GM12878 (cell line): Measurements from ENCODE around the gene CACNA2D2. TPM values are rescaled to one million over a fixed set of nuclear protein-coding genes. Genes with fewer than 3 reads are reported as not detected.

ENCODE experiments used
- ASH2L ChIP-seq: fragments of 300-600, 200-600 bp; sonication (generic); IDR thresholded peaks from 2 replicates; pipeline ENCODE4 v1.6.1; 2017; ENCODE audit warnings: low read depth, mild to moderate bottlenecking, borderline replicate concordance
- BACH1 ChIP-seq: fragments of 450-650 bp; IDR thresholded peaks from 2 replicates; pipeline ENCODE4 v1.6.1; 2017; ENCODE audit warnings: mild to moderate bottlenecking, borderline replicate concordance
- BHLHE40 ChIP-seq, 2 experiments: fragments of 450-650 bp in 1 of 2; IDR thresholded peaks; 2 replicates each; pipeline ENCODE4 v1.6.1; 2011 to 2017; ENCODE audit warnings: low read depth in 2 of 2, borderline replicate concordance in 1 of 2, improper control_type of control experiment in 1 of 2, low read length in 1 of 2, mild to moderate bottlenecking in 1 of 2
- CHD2 ChIP-seq: IDR thresholded peaks from 2 replicates; pipeline ENCODE4 v1.6.1; 2011; ENCODE audit warnings: low read depth, low read length, improper control_type of control experiment, borderline replicate concordance
- EP300 ChIP-seq, 2 experiments: fragments of 150-350 bp in 1 of 2; IDR thresholded peaks; 2 replicates each; pipeline ENCODE4 v1.6.1; 2011 to 2012; ENCODE audit warnings: low read depth in 2 of 2, low read length in 2 of 2, borderline replicate concordance in 1 of 2, improper control_type of control experiment in 1 of 2, inconsistent platforms in 1 of 2; ENCODE audit not compliant: control insufficient read depth in 1 of 2
- HDAC6 ChIP-seq: fragments of 200-600 bp; sonication (generic); IDR thresholded peaks from one replicate; pipeline ENCODE4 v1.8.0; 2017; ENCODE audit warnings: antibody characterized with exemption; ENCODE audit not compliant: unreplicated experiment
- JUND ChIP-seq: IDR thresholded peaks from 2 replicates; pipeline ENCODE4 v1.6.1; 2012; ENCODE audit warnings: low read depth, mild to moderate bottlenecking, low read length, improper control_type of control experiment, moderate library complexity
- MTA2 ChIP-seq: fragments of 450-650 bp; IDR thresholded peaks from 2 replicates; pipeline ENCODE4 v1.6.1; 2016; ENCODE audit warnings: low read depth, mild to moderate bottlenecking, moderate library complexity
- MYB ChIP-seq: fragments of 150-350 bp; IDR thresholded peaks from 2 replicates; pipeline ENCODE4 v1.6.1; 2014; ENCODE audit warnings: mild to moderate bottlenecking, low read depth, low read length, borderline replicate concordance
- PAX5 ChIP-seq: IDR thresholded peaks from 2 replicates; pipeline ENCODE4 v1.6.1; 2011; ENCODE audit warnings: low read depth, low read length, borderline replicate concordance
- POLR2AphosphoS5 ChIP-seq: IDR thresholded peaks from 2 replicates; pipeline ENCODE4 v1.6.1; 2011; ENCODE audit warnings: mild to moderate bottlenecking, low read length, inconsistent platforms
- POU2F2 ChIP-seq: IDR thresholded peaks from 3 replicates; pipeline ENCODE4 v1.6.1; 2011; ENCODE audit warnings: low read depth, mild to moderate bottlenecking, low read length, borderline replicate concordance
- RFX5 ChIP-seq: IDR thresholded peaks from 2 replicates; pipeline ENCODE4 v1.6.1; 2011; ENCODE audit warnings: low read depth, low read length, improper control_type of control experiment
- SIN3A ChIP-seq: IDR thresholded peaks from 2 replicates; pipeline ENCODE4 v1.6.1; 2012; ENCODE audit warnings: low read depth, low read length, improper control_type of control experiment
- TBL1XR1 ChIP-seq: IDR thresholded peaks from 2 replicates; pipeline ENCODE4 v1.6.1; 2012; ENCODE audit warnings: low read depth, low read length, improper control_type of control experiment
- polyA plus RNA-seq, 11 experiments: library from polyadenylated mRNA; depleted of rRNA in 4 of 11; unstranded in 6 of 11; stranded (reverse) in 5 of 11; fragments of >200 nt; fragmentation: Nextera tagmentation in 4 of 11; fragmentation: Illumina TruSeq in 1 of 11; extraction: Ambion mirVana in 4 of 11; extraction: Trizol in 1 of 11; gene quantifications; 1 replicate in 1 of 11; 2 replicates in 10 of 11; pipeline versions ENCODE4 v1.2.1 to v1.2.3, GENCODE V29; 2011 to 2016; ENCODE audit warnings: inconsistent platforms in 2 of 11, missing spikeins in 2 of 11, low read depth in 1 of 11
- total RNA-seq, 4 experiments: library from RNA; depleted of rRNA in 3 of 4; stranded (reverse); fragments of >200 nt in 3 of 4; fragmentation: Illumina TruSeq in 1 of 4; extraction: Trizol in 1 of 4; gene quantifications; 2 replicates each; pipeline versions ENCODE4 v1.2.1 to v1.2.3, GENCODE V29; 2013 to 2021
- TF ChIP-seq, protein P1 (sequence below): fragments of 450-650 bp; conservative IDR thresholded peaks from 2 replicates; pipeline ENCODE4 v1.6.1; 2017; ENCODE audit warnings: mild to moderate bottlenecking, moderate library complexity
- TF ChIP-seq, protein P2 (sequence below): IDR thresholded peaks from 2 replicates; pipeline ENCODE4 v1.6.1; 2012; ENCODE audit warnings: low read depth, low read length, improper control_type of control experiment
- TF ChIP-seq, protein P3 (sequence below): fragments of 150-350 bp; IDR thresholded peaks from 2 replicates; pipeline ENCODE4 v1.6.1; 2014; ENCODE audit warnings: mild to moderate bottlenecking, low read depth, low read length
- TF ChIP-seq, protein P4 (sequence below): IDR thresholded peaks from 2 replicates; pipeline ENCODE4 v1.6.1; 2011; ENCODE audit warnings: borderline replicate concordance, low read depth, mild to moderate bottlenecking, moderate library complexity, low read length; ENCODE audit not compliant: insufficient read depth, poor library complexity, severe bottlenecking
- TF ChIP-seq, protein P5 (sequence below): IDR thresholded peaks from 2 replicates; pipeline ENCODE4 v1.6.1; 2011; ENCODE audit warnings: low read depth, low read length, improper control_type of control experiment, borderline replicate concordance

Gene CACNA2D2
- total and polyA plus RNA-seq, 10 of the 15 experiments (the other 5 are each of a cell fraction or from before 2014, with no cell fraction given): 0.03 to 0.07 TPM; not detected in 8

DNA sequence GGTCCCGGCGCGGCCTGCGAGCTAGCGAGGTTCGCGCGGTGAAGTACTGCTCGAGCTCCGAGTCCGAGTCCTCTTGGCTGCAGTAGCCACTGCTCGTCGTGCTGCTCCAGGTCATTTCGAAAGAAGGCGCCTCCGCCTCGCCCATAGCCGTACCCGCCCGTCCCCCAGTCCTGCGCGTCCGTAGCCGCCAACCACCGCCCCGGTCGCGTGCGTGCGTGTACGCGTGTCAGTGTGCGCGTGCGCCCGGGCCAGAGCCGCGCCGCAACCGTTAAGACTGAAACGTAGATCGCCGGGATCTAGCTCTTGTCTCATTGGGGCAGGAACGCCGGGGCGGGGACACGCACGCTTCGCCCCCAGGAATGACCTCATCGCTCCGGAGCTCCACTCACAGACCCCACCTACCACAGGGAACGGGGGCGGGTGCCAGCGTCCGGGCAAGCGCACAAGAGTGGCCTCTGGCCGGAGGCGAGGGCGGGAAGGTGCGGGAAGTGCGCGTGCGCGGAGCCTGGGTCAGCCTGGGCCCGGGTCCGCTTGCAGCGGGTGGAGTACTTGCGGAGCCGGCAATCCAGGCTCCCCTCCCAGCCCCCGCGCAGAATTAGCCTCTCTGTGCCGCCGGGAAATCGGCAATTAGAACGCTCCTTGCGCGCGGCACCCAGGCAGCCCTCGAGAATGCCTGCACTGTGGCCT, 166.1 kb downstream of the CACNA2D2 start (continued):
- TF ChIP-seq, protein P1, sequence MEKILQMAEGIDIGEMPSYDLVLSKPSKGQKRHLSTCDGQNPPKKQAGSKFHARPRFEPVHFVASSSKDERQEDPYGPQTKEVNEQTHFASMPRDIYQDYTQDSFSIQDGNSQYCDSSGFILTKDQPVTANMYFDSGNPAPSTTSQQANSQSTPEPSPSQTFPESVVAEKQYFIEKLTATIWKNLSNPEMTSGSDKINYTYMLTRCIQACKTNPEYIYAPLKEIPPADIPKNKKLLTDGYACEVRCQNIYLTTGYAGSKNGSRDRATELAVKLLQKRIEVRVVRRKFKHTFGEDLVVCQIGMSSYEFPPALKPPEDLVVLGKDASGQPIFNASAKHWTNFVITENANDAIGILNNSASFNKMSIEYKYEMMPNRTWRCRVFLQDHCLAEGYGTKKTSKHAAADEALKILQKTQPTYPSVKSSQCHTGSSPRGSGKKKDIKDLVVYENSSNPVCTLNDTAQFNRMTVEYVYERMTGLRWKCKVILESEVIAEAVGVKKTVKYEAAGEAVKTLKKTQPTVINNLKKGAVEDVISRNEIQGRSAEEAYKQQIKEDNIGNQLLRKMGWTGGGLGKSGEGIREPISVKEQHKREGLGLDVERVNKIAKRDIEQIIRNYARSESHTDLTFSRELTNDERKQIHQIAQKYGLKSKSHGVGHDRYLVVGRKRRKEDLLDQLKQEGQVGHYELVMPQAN: peak; percentile 98
- TF ChIP-seq, protein P2, sequence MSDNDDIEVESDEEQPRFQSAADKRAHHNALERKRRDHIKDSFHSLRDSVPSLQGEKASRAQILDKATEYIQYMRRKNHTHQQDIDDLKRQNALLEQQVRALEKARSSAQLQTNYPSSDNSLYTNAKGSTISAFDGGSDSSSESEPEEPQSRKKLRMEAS: peak; percentile 77
- TF ChIP-seq TBL1XR1: 0 out of 2 replicates have a peak, but pooled peaks have one; percentile 12
- TF ChIP-seq, protein P3, sequence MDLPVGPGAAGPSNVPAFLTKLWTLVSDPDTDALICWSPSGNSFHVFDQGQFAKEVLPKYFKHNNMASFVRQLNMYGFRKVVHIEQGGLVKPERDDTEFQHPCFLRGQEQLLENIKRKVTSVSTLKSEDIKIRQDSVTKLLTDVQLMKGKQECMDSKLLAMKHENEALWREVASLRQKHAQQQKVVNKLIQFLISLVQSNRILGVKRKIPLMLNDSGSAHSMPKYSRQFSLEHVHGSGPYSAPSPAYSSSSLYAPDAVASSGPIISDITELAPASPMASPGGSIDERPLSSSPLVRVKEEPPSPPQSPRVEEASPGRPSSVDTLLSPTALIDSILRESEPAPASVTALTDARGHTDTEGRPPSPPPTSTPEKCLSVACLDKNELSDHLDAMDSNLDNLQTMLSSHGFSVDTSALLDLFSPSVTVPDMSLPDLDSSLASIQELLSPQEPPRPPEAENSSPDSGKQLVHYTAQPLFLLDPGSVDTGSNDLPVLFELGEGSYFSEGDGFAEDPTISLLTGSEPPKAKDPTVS: no peak
- TF ChIP-seq JUND: peak; percentile 81
- TF ChIP-seq SIN3A: peak; percentile 95
- no peak for TF ChIP-seq ASH2L
- TF ChIP-seq, protein P4, sequence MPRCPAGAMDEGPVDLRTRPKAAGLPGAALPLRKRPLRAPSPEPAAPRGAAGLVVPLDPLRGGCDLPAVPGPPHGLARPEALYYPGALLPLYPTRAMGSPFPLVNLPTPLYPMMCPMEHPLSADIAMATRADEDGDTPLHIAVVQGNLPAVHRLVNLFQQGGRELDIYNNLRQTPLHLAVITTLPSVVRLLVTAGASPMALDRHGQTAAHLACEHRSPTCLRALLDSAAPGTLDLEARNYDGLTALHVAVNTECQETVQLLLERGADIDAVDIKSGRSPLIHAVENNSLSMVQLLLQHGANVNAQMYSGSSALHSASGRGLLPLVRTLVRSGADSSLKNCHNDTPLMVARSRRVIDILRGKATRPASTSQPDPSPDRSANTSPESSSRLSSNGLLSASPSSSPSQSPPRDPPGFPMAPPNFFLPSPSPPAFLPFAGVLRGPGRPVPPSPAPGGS: no peak
- TF ChIP-seq, protein P5, sequence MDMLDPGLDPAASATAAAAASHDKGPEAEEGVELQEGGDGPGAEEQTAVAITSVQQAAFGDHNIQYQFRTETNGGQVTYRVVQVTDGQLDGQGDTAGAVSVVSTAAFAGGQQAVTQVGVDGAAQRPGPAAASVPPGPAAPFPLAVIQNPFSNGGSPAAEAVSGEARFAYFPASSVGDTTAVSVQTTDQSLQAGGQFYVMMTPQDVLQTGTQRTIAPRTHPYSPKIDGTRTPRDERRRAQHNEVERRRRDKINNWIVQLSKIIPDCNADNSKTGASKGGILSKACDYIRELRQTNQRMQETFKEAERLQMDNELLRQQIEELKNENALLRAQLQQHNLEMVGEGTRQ: no peak
- TF ChIP-seq EP300 (IDR thresholded peaks at IDR 0.05; ENCODE audit: borderline replicate concordance in 1 of 2, control insufficient read depth in 1 of 2, low read depth in 2 of 2, low read length in 2 of 2): 0 out of 4 replicates have a peak, but pooled peaks of 1 of the 2 experiments have one; percentile 33
- TF ChIP-seq BHLHE40 (IDR thresholded peaks at IDR 0.05; ENCODE audit: borderline replicate concordance in 1 of 2, low read depth in 2 of 2, low read length in 1 of 2): peak; percentile 98 to 100
- TF ChIP-seq HDAC6: no peak
- TF ChIP-seq PAX5: 0 out of 2 replicates have a peak, but pooled peaks have one; percentile 47
- TF ChIP-seq POU2F2: 0 out of 3 replicates have a peak, but pooled peaks have one; percentile 8
- TF ChIP-seq BACH1: peak; percentile 74
- TF ChIP-seq POLR2AphosphoS5: peak; percentile 80
- peak; percentile 78; the same call in 1 of the 2 replicates for TF ChIP-seq MYB
- peak; percentile 19; the same call in 1 of the 2 replicates for TF ChIP-seq RFX5
- TF ChIP-seq MTA2: no peak
- TF ChIP-seq CHD2: peak; percentile 66; the same call in 1 of the 2 replicates
